ENCODE data around the gene ADAMTSL2. TPM values are rescaled to one million over a fixed set of nuclear protein-coding genes. Genes with fewer than 3 reads are reported as not detected.

Gene ADAMTSL2
- total RNA-seq, 1 experiment from 2014 or later, result 0.87 TPM

GRCh38 chr9:133572821-133573361 lies 38.4 kb downstream of the ADAMTSL2 start:
- Mint-ChIP-seq H3K9me3 (no peaks in the 10 kb centered on the region), H3K27me3 (ENCODE audit: low read depth) (no peaks in the 10 kb centered on the region), H3K27ac (peak overlapping the region; percentile 68; the same call in 1 of the 2 replicates), H3K4me3 (no peak overlapping the region), H3K4me1 (peaks cover 12% of the 10 kb centered on the region), H3K36me3 (no peaks in the 10 kb centered on the region)
- ATAC-seq (no peak), DNase-seq (ENCODE audit: low spot score) (no peak)
- CTCF ChIA-PET, result interaction anchor here (1.9 kb wide), 1 partner anchor 17 kb away, joined by 6 read pairs; no protein-coding TSS in a partner anchor
- TF ChIP-seq ZBTB43 (CRISPR knock-in tag; IDR thresholded peaks at IDR 0.05) (no peak), E2F1 (CRISPR knock-in tag; IDR thresholded peaks at IDR 0.05) (no peak), ZNF423 (CRISPR knock-in tag; IDR thresholded peaks at IDR 0.05) (no peak), ERG (CRISPR knock-in tag; IDR thresholded peaks at IDR 0.05) (no peak), USF2 (CRISPR knock-in tag; IDR thresholded peaks at IDR 0.05) (no peak), GRHL2 (CRISPR knock-in tag; IDR thresholded peaks at IDR 0.05; ENCODE audit: insufficient replicate concordance, severe bottlenecking) (no peak), KAT7 (CRISPR knock-in tag; IDR thresholded peaks at IDR 0.05; ENCODE audit: borderline replicate concordance) (no peak), AR (CRISPR knock-in tag; IDR thresholded peaks at IDR 0.05) (no peak), ELF4 (CRISPR knock-in tag; IDR thresholded peaks at IDR 0.05; ENCODE audit: low read depth) (no peak), SMAD4 (CRISPR knock-in tag; IDR thresholded peaks at IDR 0.05) (no peak), FOXK1 (CRISPR knock-in tag; IDR thresholded peaks at IDR 0.05) (no peak), NR1H2 (CRISPR knock-in tag; IDR thresholded peaks at IDR 0.05) (no peak), ZNF219 (CRISPR knock-in tag; IDR thresholded peaks at IDR 0.05; ENCODE audit: borderline replicate concordance) (no peak), PRRX2 (CRISPR knock-in tag; IDR thresholded peaks at IDR 0.05) (no peak), PRDM15 (CRISPR knock-in tag; IDR thresholded peaks at IDR 0.05) (no peak), ZMAT4 (CRISPR knock-in tag; IDR thresholded peaks at IDR 0.05) (no peak)
- POLR2A ChIA-PET, result no interaction called here
